ENCODE measurements around the gene PDE11A. TPM values are rescaled to one million over a fixed set of nuclear protein-coding genes. Genes with fewer than 3 reads are reported as not detected.

Gene PDE11A
- total RNA-seq, 1 donor from 2014 or later, result 0.27 TPM

GRCh38 chr2:177721818-177722567 is 350.6 kb downstream of the PDE11A start:
- H3K27ac Mint-ChIP-seq (ENCODE audit: unreplicated experiment), result no peak overlapping the region

GRCh38 chr2:177721087-177721486 is 351.5 kb downstream of the PDE11A start:
- no peaks in the 10 kb centered on the region for H3K27me3 Mint-ChIP-seq (ENCODE audit: unreplicated experiment)
- no peaks in the 10 kb centered on the region for H3K4me1 Mint-ChIP-seq (ENCODE audit: low read depth, unreplicated experiment)
- no peak overlapping the region for H3K4me3 Mint-ChIP-seq (ENCODE audit: unreplicated experiment)
- H3K9me3 Mint-ChIP-seq (ENCODE audit: unreplicated experiment), result no peaks in the 10 kb centered on the region
- no peak for TF ChIP-seq CTCF (IDR thresholded peaks at IDR 0.05; ENCODE audit: partially characterized antibody, unreplicated experiment)
- no peak for DNase-seq
- no peak overlapping the region for H3K27ac Mint-ChIP-seq (ENCODE audit: unreplicated experiment)
- no peaks in the 10 kb centered on the region for H3K36me3 Mint-ChIP-seq (ENCODE audit: unreplicated experiment)

More at GRCh38 chr2:177721818-177722567, 350.6 kb downstream of the PDE11A start:
- Mint-ChIP-seq H3K9me3 (ENCODE audit: unreplicated experiment) (no peaks in the 10 kb centered on the region), H3K4me1 (ENCODE audit: low read depth, unreplicated experiment) (no peaks in the 10 kb centered on the region), H3K27me3 (ENCODE audit: unreplicated experiment) (no peaks in the 10 kb centered on the region), H3K4me3 (ENCODE audit: unreplicated experiment) (no peak overlapping the region), H3K36me3 (ENCODE audit: unreplicated experiment) (no peaks in the 10 kb centered on the region)
- no peak for DNase-seq
- no peak for TF ChIP-seq CTCF (IDR thresholded peaks at IDR 0.05; ENCODE audit: partially characterized antibody, unreplicated experiment)

GRCh38 chr2:177717831-177718618 is 354.6 kb downstream of the PDE11A start:
- H3K9me3 Mint-ChIP-seq (ENCODE audit: unreplicated experiment), result no peaks in the 10 kb centered on the region
- no peaks in the 10 kb centered on the region for H3K36me3 Mint-ChIP-seq (ENCODE audit: unreplicated experiment)
- TF ChIP-seq CTCF (IDR thresholded peaks at IDR 0.05; ENCODE audit: partially characterized antibody, unreplicated experiment), result no peak
- DNase-seq, result no peak
- no peak overlapping the region for H3K27ac Mint-ChIP-seq (ENCODE audit: unreplicated experiment)
- H3K27me3 Mint-ChIP-seq (ENCODE audit: unreplicated experiment), result no peaks in the 10 kb centered on the region
- H3K4me3 Mint-ChIP-seq (ENCODE audit: unreplicated experiment), result no peak overlapping the region
- H3K4me1 Mint-ChIP-seq (ENCODE audit: low read depth, unreplicated experiment), result no peaks in the 10 kb centered on the region

GRCh38 chr2:177716484-177716883 is 356.1 kb downstream of the PDE11A start:
- Mint-ChIP-seq H3K27me3 (ENCODE audit: unreplicated experiment) (no peaks in the 10 kb centered on the region), H3K4me1 (ENCODE audit: low read depth, unreplicated experiment) (no peaks in the 10 kb centered on the region), H3K27ac (ENCODE audit: unreplicated experiment) (no peak overlapping the region), H3K9me3 (ENCODE audit: unreplicated experiment) (no peaks in the 10 kb centered on the region), H3K4me3 (ENCODE audit: unreplicated experiment) (no peak overlapping the region), H3K36me3 (ENCODE audit: unreplicated experiment) (no peaks in the 10 kb centered on the region)
- no peak for DNase-seq
- no peak for TF ChIP-seq CTCF (IDR thresholded peaks at IDR 0.05; ENCODE audit: partially characterized antibody, unreplicated experiment)

GRCh38 chr2:177715771-177716170 is 356.8 kb downstream of the PDE11A start:
- no peak for DNase-seq
- Mint-ChIP-seq H3K4me3 (ENCODE audit: unreplicated experiment) (no peak overlapping the region), H3K4me1 (ENCODE audit: low read depth, unreplicated experiment) (no peaks in the 10 kb centered on the region), H3K27ac (ENCODE audit: unreplicated experiment) (no peak overlapping the region), H3K27me3 (ENCODE audit: unreplicated experiment) (no peaks in the 10 kb centered on the region), H3K9me3 (ENCODE audit: unreplicated experiment) (no peaks in the 10 kb centered on the region), H3K36me3 (ENCODE audit: unreplicated experiment) (no peaks in the 10 kb centered on the region)
- TF ChIP-seq CTCF (IDR thresholded peaks at IDR 0.05; ENCODE audit: partially characterized antibody, unreplicated experiment), result no peak
